ENCODE measurements around the gene RAD52. TPM values are rescaled to one million over a fixed set of nuclear protein-coding genes. Genes with fewer than 3 reads are reported as not detected.
A peak's percentile ranks its signal among the peaks of the same experiment; 100 is the strongest.

The RAD52 gene
- total RNA-seq, 6 donors from 2014 or later, result 8.2 to 59.7 (median 14.9) TPM

GRCh38 chr12:992647-993046 is 43.2 kb upstream of the RAD52 start:
- Histone ChIP-seq H3K9me3 (no peaks in the 10 kb centered on the region), H3K27me3 (no peaks in the 10 kb centered on the region), H3K27ac (peak overlapping the region in 1 of 4 donors; percentile 96), H3K4me3 (peak overlapping the region in 2 of 4 donors; percentile 88 to 97), H3K36me3 (no peaks in the 10 kb centered on the region), H3K4me1 (peaks cover 23 to 35% (median 29%) of the 10 kb centered on the region in 4 donors)
- ATAC-seq (ENCODE audit: low FRiP score in 2 of 2), result no peak
- no peak for DNase-seq
- TF ChIP-seq EP300 (IDR thresholded peaks at IDR 0.05), result no peak
- TF ChIP-seq CTCF (IDR thresholded peaks at IDR 0.05), result no peak
- TF ChIP-seq POLR2A (IDR thresholded peaks at IDR 0.05), result no peak
- TF ChIP-seq POLR2AphosphoS5 (IDR thresholded peaks at IDR 0.05), result no peak
- 28 to 47% methylated on average over 1 of the region's 1 CpG for WGBS, 2 donors

- peak; percentile 13 to 40 for ATAC-seq (ENCODE audit: low FRiP score in 2 of 2)
- H3K27me3 ChIP-seq, result no peaks in the 10 kb centered on the region
- peak overlapping the region; percentile 77 to 97 (median 88) for H3K4me3 ChIP-seq
- no peaks in the 10 kb centered on the region for H3K9me3 ChIP-seq
- peaks cover 23 to 35% (median 29%) of the 10 kb centered on the region in 4 donors for H3K4me1 ChIP-seq
- DNase-seq, result no peak
- WGBS, 2 donors, result 7 to 11% methylated on average over 18 to 34 of the region's 48 CpGs
- H3K36me3 ChIP-seq, result no peaks in the 10 kb centered on the region
- H3K27ac ChIP-seq, result peak overlapping the region; percentile 96 to 99 (median 98)
- TF ChIP-seq POLR2AphosphoS5 (IDR thresholded peaks at IDR 0.05) (no peak), POLR2A (IDR thresholded peaks at IDR 0.05) (no peak), CTCF (IDR thresholded peaks at IDR 0.05) (no peak), EP300 (IDR thresholded peaks at IDR 0.05) (no peak)
Observed at GRCh38 chr12:991350-992333, 42.1 kb upstream of the RAD52 start.

- Histone ChIP-seq H3K4me1 (peaks cover 23 to 35% (median 29%) of the 10 kb centered on the region in 4 donors), H3K27me3 (no peaks in the 10 kb centered on the region), H3K36me3 (no peaks in the 10 kb centered on the region), H3K27ac (peak within 1 kb of the TSS; percentile 96 to 99 (median 98)), H3K4me3 (peak within 1 kb of the TSS; percentile 77 to 97 (median 88)), H3K9me3 (no peaks in the 10 kb centered on the region)
- ATAC-seq (ENCODE audit: low FRiP score in 2 of 2), result peak; percentile 94 to 96
- TF ChIP-seq POLR2A (IDR thresholded peaks at IDR 0.05), result peak in 3 of 4 donors; percentile 60 to 83 (median 76)
- TF ChIP-seq CTCF (IDR thresholded peaks at IDR 0.05), result peak in 3 of 6 experiments; percentile 5 to 36 (median 31)
- peak in 1 of 4 donors; percentile 53 for TF ChIP-seq EP300 (IDR thresholded peaks at IDR 0.05)
- peak; percentile 42 to 78 for TF ChIP-seq POLR2AphosphoS5 (IDR thresholded peaks at IDR 0.05)
- 0 to 1% methylated on average over 1 to 23 of the region's 87 CpGs for WGBS, 2 donors
- peak; percentile 93 to 98 for DNase-seq
Observed at GRCh38 chr12:990661-991349, 41.3 kb upstream of the RAD52 start, which contains the start of gene ERC1. TSS of gene ERC1 (plus strand) at chr12:991223. CDS start at chr12:1027904, 36,681 bp downstream.

GRCh38 chr12:989751-990660 is 40.5 kb upstream of the RAD52 start:
- Histone ChIP-seq H3K27me3 (no peaks in the 10 kb centered on the region), H3K36me3 (no peaks in the 10 kb centered on the region), H3K4me3 (peak overlapping the region; percentile 77 to 97 (median 86)), H3K9me3 (no peaks in the 10 kb centered on the region), H3K4me1 (peaks cover 23 to 35% (median 29%) of the 10 kb centered on the region in 4 donors), H3K27ac (peak overlapping the region; percentile 96 to 99 (median 98))
- 3% methylated on average over 38 to 40 of the region's 40 CpGs for WGBS, 2 donors
- DNase-seq (peak in 1 of 2 donors; percentile 49), ATAC-seq (ENCODE audit: low FRiP score in 2 of 2) (peak; percentile 77 to 81)
- TF ChIP-seq EP300 (IDR thresholded peaks at IDR 0.05) (no peak), CTCF (IDR thresholded peaks at IDR 0.05) (peak in 1 of 6 experiments; percentile 5)
